Esophagus squamous epithelium (tissue), 4 donors: ENCODE data around the gene NCR1.

Source experiments
- POLR2A ChIP-seq, 4 donors: fragments of 450-650 bp; IDR thresholded peaks; one replicate each; pipeline ENCODE4 v1.6.1; 2017; ENCODE audit warnings: antibody characterized with exemption in 4 of 4, mild to moderate bottlenecking in 4 of 4, moderate library complexity in 3 of 4
- TF ChIP-seq, protein P1 (sequence below), 6 experiments: fragments of 450-650 bp in 4 of 6; fragments of 200-600 bp in 2 of 6; sonication (generic) in 2 of 6; IDR thresholded peaks; one replicate each; pipeline ENCODE4 v1.5.1; 2016 to 2019; ENCODE audit warnings: antibody characterized with exemption in 6 of 6, mild to moderate bottlenecking in 4 of 6, moderate library complexity in 4 of 6

DNA sequence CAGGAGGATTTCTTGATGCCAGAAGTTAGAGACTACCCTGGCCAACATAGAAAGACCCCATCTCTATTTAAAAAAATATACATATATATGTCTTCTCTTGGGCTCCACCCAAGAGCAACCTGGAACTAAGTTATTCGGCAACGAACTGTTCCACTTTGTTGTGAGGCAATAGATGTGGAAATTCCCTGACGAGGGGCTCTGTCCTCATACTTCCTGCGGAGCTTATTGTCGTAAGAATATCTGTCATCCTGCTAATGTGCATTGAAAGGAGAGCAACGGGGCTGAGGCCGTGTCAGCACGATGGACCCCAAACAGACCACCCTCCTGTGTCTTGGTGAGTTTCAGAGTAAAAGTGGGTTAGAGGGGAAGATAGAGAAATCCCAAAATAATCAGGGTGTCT, 32.0 kb upstream of the NCR1 start, which contains the start of gene FCAR:
- TF ChIP-seq, protein P1, sequence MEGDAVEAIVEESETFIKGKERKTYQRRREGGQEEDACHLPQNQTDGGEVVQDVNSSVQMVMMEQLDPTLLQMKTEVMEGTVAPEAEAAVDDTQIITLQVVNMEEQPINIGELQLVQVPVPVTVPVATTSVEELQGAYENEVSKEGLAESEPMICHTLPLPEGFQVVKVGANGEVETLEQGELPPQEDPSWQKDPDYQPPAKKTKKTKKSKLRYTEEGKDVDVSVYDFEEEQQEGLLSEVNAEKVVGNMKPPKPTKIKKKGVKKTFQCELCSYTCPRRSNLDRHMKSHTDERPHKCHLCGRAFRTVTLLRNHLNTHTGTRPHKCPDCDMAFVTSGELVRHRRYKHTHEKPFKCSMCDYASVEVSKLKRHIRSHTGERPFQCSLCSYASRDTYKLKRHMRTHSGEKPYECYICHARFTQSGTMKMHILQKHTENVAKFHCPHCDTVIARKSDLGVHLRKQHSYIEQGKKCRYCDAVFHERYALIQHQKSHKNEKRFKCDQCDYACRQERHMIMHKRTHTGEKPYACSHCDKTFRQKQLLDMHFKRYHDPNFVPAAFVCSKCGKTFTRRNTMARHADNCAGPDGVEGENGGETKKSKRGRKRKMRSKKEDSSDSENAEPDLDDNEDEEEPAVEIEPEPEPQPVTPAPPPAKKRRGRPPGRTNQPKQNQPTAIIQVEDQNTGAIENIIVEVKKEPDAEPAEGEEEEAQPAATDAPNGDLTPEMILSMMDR (IDR thresholded peaks at IDR 0.05) = no peak
- no peak for TF ChIP-seq POLR2A (IDR thresholded peaks at IDR 0.05)
